ENCODE data around the gene FRS3.
A peak's percentile ranks its signal among the peaks of the same experiment; 100 is the strongest.

FRS3 gene

DNA sequence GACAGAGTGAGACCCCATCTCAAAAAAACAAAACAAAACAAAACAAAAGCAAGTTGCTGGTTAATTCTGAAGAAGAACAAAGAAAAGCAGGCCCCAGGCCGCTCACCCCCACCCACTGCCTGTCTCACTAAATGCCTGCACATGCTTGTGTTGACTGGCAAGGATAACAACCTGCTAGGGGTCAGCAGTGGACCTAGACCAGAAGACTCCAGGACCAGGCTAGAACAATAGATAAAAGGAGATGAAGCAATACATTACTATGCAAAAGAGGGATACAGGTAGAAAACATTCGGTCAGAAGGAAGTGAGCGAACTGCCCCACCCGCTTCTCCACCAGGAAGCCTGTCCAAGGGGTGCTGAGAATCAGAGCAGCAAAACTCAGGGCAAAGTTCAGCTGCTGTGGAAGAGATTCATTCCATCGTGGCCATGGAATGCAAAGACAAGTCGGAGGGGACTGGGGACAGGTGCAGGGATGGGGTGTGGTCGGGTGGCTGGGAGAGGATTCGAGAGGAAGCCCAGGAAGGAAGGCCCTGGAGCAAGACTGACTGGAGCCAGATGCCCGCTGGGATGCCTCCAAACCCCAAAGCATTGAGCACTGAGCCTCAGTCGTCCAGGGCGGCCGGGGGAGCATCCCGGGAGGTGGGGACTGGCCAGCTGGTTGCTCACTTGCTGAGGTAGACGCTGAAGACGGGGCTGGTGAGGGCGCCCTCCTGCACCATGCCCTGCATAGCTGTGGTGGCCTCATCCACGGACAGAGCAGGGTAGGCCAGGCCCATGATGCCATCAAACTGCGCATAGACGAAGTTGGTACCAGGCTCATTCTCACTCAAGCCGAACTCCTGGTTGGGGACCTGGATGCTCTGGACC is 37.8 kb downstream of the FRS3 start:
- DNase-seq (ENCODE audit: low spot score) = no peak

- no peak for DNase-seq (ENCODE audit: low spot score)
These were observed 39.1 kb downstream of the FRS3 start for GRCh38 chr6:41740366-41741162.

DNA sequence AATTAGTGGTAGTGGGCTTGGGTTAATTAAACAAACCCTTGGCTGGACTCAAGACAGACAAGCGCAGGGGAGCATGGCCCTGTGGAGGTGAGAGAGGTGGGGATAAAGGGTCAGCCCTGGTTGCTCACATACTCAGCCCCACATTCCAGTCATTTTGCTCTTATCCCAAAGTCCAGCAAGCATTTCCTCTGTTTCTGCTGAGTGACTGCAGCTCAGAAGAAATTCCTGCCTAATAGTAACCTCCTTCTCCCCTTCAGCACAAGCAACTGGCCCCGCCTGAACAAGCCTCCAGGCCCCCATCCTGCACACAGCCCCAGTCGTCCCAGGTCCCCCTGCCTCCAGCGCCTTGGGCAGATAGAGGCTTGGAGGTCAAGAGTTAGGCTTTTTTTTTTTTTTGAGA is 40.7 kb downstream of the FRS3 start:
- no peak for DNase-seq (ENCODE audit: low spot score)

DNA sequence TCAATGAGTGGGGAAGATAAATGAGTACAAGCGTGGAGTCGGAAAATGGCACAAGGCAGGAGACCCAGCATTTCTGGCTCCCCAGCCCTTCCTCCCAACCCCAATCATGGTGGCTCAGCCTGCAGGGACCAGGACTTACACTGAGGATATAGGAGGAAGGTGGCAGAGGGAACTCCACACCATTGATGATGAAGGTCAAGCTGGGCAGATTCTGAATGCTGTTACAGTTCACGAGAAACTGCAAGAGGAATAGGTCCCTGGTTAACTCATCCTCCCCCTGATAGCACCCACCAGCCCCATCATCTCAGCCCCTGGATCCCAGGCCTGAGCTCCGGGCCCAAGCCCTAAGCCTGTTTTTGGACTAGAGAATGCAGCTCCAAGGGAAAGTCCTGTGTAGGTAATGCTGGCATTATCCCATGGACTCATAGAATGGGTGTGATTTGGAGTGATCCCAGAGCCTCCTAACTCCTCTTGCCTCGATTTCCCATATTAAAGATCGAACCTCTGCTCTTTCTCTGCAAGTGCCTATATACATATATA is 42.0 kb downstream of the FRS3 start:
- DNase-seq (ENCODE audit: low spot score) = no peak

DNA sequence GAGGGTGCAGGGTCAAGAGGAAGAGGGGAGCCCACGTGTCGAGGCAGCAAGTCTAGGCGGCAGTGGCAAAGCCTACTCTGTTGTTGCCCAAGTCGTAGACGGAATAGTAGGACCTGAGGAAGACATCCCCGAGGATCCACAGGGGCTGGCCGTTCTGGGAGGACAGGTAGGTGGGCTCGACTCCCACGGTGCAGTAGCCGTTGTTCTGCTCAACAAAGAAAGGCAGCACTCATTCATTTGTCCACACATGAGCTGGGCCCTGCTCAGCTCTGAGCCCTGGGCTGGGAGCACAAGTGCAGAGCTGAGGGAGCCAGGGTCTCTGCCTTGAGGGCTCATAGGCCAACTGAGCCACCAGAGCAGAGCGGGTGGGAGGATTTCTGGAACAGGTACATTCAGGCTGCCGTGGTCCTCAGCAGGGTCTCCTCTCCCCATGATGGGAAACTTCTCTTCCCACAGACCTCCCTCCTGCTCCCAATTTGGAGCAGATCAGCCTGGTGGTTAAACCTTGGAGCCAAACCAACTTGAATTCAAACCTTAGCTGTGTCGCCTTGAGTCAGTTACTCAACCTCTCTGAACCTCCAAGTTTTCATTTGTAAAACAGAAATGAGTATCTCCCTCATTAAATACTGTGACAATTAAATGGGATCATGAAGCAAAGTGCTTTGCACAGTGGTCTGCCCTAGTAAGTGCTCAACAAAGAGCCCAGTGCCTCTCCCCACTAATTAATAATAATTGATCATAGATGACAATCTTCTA is 42.7 kb downstream of the FRS3 start:
- no peak for DNase-seq (ENCODE audit: low spot score)

DNA sequence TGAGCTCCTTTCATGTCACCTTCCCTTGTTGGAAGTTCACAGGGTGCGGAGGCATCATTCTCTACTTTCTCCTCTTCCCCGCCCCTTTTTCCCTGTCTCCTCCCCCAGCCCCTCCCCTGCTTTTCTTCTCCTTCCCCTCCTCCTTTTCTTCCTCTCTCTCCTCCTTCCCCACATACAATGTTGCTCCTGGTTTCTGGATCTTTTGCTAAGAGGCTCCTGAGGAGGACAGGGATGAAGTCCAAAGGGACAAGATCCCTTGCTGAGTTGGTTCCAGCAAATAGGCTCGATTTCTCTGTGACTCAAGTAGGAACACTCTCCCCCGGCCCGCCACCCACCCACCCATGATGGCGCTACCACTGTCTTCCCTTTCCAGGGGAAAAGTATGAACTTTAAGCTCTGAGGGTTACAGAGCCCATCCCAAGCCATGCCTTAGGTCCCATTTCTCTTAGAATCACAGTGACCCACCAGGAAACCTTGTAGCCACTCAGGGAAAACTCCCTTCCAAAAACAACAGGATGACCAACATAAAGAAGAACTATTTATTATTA is 43.4 kb downstream of the FRS3 start:
- no peak for DNase-seq (ENCODE audit: low spot score)

DNA sequence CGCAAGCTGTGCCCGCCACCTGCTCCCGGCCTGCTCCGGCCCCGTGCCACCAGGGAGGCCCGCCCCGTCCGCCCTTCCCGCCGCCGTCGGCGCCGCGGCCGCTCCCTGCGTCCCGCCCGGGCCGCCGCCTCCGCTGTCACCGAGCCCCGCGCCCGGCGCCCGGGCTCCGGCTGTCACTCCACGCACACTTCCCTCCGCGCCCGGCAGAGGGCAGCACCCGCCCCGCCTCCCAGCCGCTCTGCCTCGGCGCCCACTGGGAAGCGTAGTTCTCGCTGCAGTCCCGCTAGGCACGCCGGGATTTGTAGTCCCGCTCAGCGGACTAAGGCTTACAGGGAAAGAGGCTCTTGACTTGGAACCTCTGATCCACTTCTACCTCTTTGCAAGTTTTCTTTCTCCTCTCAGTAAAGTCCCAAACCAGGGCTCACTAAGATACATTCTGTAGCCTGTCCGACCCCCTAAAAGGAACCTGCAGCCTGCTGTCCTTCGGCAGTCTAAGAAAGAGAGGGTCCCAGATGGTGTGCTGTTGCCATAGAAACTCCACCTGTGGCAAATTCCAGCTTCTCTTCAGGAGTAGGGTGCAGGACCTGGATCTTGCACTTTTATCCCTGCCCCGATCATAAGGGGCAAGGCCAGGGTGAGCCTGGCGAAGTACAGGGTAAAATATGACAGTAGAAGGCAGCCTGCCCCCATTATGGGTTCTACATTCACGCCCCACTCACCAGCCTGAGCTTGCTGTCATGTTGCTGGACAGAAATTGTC is 44.1 kb downstream of the FRS3 start, which contains the start of gene TFEB:
TFEB (minus strand) TSS at position 182 of the 759 bp plus-strand sequence. CDS start 44,395 bp downstream, outside the sequence.
- peak; percentile 98 for DNase-seq (ENCODE audit: low spot score)

DNA sequence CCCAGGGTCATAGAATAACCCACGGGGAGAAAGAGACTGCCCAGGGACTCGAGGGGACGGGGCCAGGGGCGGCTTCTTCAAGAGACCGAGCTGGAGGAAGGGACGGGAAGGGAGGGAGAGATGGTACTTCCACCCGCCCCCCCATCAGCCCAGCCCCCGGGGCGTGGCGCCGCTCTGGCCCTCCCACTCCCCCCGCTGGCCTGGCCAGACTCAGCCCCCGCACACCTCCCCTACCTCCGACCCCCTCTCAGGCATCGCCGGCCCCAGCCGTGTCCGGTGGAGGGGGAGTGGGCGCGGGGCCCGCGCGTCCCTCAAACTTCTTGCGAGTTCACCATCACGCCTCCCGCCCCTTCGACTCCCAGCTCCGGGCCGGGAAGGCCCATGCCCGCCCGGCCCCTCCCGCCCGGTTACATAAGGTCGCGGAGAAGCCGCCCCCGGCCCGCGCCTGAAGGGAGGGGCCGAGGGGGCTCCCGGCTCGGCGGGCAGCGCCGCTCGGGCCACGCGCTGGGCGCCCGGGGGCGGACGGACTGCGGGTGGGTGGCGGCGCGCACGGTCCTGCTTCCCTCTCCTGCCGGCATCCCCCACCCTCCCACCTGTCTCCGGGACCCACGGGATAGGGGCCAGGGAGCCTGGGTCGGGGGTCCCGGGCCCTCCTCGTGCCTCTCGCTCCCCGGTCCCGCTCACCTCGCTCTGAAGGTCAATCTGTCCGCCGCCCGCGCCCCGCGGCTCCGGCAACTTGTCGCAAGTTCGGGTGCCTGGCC is 44.9 kb downstream of the FRS3 start:
- peak; percentile 89 for DNase-seq (ENCODE audit: low spot score)

DNA sequence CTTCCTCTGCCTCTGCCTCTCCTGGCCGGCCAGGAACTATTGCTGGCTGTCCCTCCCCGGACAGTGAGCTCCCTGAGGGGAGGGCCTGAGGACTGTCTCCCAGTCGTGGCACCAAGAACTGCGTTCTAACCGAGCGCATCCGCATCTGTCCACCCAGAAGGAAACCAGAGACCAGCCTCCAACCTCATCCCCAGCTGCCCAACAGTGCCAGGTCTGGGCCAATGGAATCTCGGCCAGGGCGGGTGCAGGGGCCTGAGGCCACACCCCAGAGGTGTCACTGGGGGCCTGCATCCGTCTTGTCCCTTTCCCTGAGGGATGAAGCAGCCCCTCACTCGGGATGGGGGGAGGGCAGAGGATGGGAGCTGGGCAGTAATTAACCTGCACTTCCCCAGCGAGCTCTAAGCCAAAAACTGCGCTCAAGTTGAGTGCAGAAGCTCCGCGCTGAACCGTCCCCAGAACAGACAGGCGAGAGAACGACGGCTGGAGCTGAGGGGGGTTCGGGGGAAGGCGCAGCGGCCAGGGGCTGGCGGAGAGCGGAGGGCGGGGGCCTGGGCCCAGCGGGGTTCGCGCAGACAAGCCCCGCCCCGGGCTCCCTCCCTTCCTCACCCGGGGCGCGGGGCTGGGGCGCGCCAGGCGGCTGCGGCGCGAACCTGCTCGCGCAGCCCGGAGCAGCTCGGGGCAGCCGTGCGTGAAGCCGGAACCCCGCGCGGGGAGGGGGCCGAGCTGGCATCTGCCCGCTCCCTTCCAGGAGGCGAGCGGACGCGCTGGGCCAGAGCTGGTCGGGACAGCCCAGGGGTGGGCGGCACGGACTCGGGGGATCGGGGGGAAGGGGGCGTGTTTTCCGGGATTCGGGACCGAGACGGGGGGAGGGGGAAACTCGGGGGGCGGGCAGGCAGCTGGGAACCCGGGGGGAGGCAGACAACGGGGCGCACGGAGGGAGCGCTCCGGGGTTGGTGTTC is 45.7 kb downstream of the FRS3 start:
- DNase-seq (ENCODE audit: low spot score) = peak; percentile 92

- DNase-seq (ENCODE audit: low spot score) = no peak
These were observed 46.4 kb downstream of the FRS3 start for GRCh38 chr6:41733360-41733706.

DNA sequence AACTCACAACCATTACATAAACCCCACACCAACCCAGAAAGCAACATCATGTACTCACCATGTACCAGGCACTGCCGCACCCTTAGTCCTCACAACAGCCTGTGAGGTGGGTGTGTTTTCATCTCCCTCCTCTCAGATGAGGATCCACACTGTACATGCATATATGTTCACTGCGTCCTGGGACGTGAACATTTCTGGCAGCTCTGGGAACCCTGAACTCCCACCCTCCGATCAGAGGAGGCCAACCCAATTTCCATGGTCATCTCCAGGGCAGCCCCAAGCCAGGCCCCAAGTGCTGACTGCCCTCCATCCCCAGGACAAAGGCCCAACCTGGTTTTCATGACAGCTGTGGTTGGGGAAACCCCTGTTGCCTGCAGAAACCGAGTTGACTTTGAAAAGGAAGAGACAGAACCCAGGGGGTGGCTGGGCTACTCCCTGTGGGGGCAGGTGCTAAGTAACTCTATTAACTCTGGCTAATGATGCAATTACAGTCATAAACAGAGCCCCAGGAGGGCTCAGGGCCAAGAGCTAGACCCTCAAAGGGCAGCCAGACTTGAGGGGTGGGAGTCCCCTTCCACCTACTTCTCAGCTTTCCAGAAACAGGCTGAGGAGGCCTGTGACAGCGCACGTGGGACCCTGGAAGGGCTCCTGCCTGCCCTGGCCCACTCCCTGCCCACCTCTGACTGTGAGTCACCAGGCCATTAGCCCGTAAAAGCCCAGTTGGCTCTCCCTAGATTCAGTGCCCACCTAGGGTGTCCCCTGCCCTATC is 46.9 kb downstream of the FRS3 start:
- DNase-seq (ENCODE audit: low spot score) = no peak

DNA sequence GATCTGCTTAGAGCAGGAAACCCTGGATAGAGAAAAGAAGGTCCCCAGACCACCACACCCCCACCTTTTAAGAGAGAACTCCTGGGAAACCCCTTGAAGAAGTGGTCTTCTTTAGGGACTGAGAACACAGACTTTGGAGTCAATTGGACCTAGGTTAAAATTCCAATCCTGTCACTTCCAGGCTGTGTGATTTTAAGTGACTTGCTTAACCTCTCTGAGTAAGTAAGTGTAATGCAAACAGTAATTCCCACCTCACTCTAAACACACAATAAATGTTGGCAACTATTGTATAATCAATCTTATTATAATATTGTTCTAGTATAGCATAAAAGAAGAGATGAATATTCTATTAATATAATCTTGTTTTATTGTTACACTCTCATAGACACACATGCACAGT is 47.6 kb downstream of the FRS3 start:
- DNase-seq (ENCODE audit: low spot score) = no peak

DNA sequence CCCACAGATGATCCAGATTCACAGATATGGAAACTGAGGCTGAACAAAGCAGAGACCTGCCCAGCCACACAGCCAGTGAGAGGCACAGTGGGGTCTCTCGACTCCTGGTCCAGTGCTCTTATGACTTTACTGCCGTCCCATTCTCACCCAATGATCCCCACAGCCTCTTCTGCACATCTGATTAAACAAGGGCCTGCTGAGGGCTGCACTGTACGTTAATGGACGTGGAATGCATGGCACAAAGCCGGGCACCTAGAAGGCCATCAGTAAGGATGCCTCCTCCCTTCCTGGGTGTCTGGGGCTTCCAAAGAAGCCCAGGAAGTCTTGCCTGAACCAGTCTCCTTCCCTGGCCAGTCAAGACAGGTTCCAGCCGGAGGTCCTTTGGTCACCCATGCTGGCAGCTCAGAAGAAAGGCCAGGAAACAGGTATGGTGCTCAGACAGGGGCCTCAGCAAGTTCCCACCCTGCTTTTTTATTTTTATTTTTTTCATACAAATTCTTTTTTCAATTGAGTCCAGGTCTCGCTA is 48.1 kb downstream of the FRS3 start:
- no peak for DNase-seq (ENCODE audit: low spot score)

GRCh38 chr6:41730531-41731436 is 48.9 kb downstream of the FRS3 start:
- no peak for DNase-seq (ENCODE audit: low spot score)

DNA sequence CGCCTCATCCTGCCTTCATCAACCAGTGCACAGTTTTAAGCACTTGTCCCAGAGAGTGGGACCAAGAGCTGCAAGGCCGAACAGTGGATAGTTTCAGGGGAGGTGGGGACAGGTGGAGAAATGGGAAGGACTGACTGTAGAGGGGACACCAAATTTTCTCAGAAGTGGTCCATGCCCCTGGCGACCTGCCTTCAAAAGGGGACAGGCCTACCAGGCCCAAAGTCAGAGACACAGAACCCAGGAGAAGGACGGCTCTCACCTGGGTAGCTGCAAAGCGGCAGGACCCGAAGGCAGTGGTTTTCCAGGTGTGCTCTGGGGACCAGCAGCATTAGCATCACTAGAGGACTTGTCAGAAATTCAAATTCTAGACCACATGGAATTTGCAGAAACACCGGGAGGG is 50.1 kb downstream of the FRS3 start:
- no peak for DNase-seq (ENCODE audit: low spot score)

DNA sequence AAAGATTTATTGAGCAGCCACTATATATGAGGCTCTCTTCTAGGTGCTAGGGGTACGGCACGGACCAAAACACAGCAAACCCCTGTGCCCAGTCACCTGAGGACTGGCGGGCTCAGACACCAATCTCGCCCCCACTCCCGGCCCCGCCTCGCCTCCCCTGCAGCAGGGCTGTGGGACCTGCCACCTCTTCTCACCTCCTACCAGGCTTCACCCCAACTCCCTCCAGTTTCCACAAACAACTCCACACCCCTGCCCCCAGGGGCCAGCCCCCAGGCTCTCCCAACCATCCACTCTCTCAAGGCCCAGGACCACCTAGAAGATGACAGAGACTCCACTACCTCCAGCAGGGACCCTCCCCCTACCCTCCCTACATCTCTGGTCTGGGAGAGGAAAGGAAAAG is 50.7 kb downstream of the FRS3 start:
- DNase-seq (ENCODE audit: low spot score) = no peak

Data from AG08396 (cell line).